Measurements from ENCODE around the gene MEGF11. TPM values are rescaled to one million over a fixed set of nuclear protein-coding genes. Genes with fewer than 3 reads are reported as not detected.

MEGF11 gene
- total RNA-seq, 4 donors from 2014 or later, result 2.4 to 8.5 (median 4.3) TPM

GRCh38 chr15:66261056-66261455, 7.5 kb upstream of the MEGF11 start:
- Histone ChIP-seq H3K27ac (no peak overlapping the region), H3K4me3 (no peak overlapping the region), H3K9me3 (no peaks in the 10 kb centered on the region), H3K27me3 (peaks cover 22% of the 10 kb centered on the region), H3K4me1 (no peaks in the 10 kb centered on the region), H3K36me3 (no peaks in the 10 kb centered on the region)
- WGBS, result 90% methylated on average over 3 of the region's 3 CpGs
- DNase-seq (ENCODE audit: low spot score in 2 of 2), result no peak
- TF ChIP-seq, protein P1, sequence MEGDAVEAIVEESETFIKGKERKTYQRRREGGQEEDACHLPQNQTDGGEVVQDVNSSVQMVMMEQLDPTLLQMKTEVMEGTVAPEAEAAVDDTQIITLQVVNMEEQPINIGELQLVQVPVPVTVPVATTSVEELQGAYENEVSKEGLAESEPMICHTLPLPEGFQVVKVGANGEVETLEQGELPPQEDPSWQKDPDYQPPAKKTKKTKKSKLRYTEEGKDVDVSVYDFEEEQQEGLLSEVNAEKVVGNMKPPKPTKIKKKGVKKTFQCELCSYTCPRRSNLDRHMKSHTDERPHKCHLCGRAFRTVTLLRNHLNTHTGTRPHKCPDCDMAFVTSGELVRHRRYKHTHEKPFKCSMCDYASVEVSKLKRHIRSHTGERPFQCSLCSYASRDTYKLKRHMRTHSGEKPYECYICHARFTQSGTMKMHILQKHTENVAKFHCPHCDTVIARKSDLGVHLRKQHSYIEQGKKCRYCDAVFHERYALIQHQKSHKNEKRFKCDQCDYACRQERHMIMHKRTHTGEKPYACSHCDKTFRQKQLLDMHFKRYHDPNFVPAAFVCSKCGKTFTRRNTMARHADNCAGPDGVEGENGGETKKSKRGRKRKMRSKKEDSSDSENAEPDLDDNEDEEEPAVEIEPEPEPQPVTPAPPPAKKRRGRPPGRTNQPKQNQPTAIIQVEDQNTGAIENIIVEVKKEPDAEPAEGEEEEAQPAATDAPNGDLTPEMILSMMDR (IDR thresholded peaks at IDR 0.05), result no peak
- TF ChIP-seq POLR2AphosphoS5 (IDR thresholded peaks at IDR 0.05) (no peak), POLR2A (IDR thresholded peaks at IDR 0.05) (no peak), EP300 (IDR thresholded peaks at IDR 0.05) (no peak)

DNA sequence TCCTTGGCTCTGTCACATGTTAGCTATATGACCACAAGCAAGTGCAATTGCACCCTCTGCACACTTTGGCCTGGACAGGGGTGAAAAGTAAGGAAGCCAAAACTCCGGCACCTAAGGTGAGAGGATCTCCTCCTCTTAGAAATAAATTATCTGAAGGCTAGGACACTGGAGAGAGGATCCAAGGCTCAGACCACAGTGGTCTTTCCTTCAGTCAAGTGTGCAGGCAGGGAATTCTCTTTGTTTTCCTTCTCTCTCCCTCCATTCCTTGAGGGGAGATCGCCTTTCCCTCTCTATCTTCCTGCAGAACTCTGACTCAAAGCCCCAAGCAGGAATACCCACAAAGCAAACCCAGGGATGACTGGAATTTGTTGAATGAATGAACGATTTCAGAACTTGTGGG, 3.1 kb upstream of the MEGF11 start:
- Histone ChIP-seq H3K36me3 (no peaks in the 10 kb centered on the region), H3K9me3 (no peaks in the 10 kb centered on the region), H3K27me3 (peaks cover 55% of the 10 kb centered on the region), H3K4me3 (no peak overlapping the region), H3K27ac (no peak overlapping the region), H3K4me1 (peaks cover 29% of the 10 kb centered on the region)
- no peak for DNase-seq (ENCODE audit: low spot score in 2 of 2)
- 76% methylated on average over 3 of the region's 3 CpGs for WGBS
- TF ChIP-seq POLR2A (IDR thresholded peaks at IDR 0.05), result no peak
- TF ChIP-seq POLR2AphosphoS5 (IDR thresholded peaks at IDR 0.05), result no peak
- no peak for TF ChIP-seq EP300 (IDR thresholded peaks at IDR 0.05)
- TF ChIP-seq, protein P1 (IDR thresholded peaks at IDR 0.05), result no peak

DNA sequence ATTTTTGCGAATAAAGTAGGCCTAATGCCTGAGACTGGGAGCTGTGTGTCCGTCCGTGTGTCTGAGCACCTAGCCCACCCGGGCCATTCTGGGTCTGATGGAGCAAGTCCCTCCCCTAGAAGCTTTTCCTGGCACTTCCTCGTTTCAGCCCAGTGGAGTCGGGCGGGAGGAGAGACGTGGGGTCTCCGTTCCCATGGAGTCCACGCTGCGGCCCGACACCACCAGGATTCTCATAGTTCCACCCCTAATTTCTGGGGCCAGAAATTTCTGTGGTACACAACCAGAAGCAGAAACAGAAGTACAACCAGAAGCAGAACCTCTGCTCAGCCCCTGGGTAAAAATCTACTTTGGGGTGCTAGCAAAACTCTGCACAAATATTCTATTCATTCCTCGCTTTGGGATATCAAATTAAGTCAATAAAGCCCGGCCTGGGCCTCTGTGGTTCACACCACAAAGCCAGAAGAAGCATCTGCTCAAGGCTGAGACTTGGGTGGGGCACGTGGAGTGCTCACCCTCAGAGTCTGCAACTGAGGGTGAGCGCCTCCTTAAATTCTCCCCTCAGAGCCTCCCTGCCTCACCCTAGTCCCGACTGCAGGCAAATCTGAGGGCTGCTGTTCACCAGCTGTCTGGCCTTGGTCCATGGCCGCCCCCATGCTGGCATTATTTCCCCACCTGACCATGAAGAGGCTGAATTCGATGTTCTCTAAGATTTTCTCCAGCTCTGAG, 1.6 kb upstream of the MEGF11 start:
- no peaks in the 10 kb centered on the region for H3K36me3 ChIP-seq
- H3K27me3 ChIP-seq, result peaks cover 71% of the 10 kb centered on the region

DNA sequence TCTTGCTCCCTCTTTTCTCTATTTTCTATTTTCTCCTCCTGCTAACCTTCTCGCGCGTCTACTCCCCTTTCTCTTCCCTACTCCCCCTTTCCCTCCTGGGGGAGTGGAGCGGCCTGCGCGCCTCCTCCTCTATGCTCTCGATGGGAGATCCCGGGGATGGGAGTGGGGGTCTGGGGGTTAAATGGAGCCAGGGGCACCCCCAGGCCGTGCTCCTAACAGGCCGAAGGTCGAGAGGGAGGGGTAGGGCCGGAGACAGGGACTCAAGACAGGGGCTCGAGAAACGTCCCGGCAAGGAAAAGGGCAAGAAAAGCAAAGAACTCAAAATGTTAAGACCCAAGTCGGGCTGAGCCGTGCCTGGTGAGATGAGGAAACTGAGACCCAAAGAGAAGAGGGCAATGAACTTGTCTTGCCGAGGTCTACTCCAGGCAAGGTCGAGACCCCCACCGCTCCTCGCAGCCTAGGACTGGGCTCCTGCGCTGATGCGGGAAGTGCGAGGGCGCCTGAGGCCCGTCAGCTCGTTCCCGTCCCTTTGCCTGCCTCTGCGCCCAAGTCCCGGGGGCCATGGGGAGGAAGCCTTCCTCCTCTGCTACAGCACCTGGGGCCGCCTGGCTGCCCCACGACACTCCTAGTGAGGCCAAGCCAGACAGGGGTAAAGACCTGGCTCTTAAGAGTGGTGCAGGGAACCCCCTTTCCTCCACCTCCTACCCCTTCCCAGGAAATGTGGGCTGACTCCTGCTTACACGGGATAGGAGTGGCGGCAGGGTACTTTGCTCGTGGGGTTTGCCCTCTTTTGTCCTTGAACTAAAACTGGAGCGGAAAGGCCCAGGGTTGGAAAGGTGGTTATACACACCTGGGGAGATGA, 770 bp upstream of the MEGF11 start:
- 17% methylated on average over 36 of the region's 36 CpGs for WGBS
- peak overlapping the region; percentile 58 for H3K4me3 ChIP-seq

More for the DNA sequence above, 1.6 kb upstream of the MEGF11 start:
- TF ChIP-seq POLR2AphosphoS5 (IDR thresholded peaks at IDR 0.05), result no peak
- TF ChIP-seq, protein P1 (IDR thresholded peaks at IDR 0.05), result no peak
- TF ChIP-seq EP300 (IDR thresholded peaks at IDR 0.05), result no peak
- no peak for TF ChIP-seq POLR2A (IDR thresholded peaks at IDR 0.05)
- Histone ChIP-seq H3K27ac (no peak overlapping the region), H3K4me1 (peaks cover 31% of the 10 kb centered on the region), H3K4me3 (no peak overlapping the region), H3K9me3 (no peaks in the 10 kb centered on the region)
- 51% methylated on average over 14 of the region's 19 CpGs for WGBS
- DNase-seq (ENCODE audit: low spot score in 2 of 2), result no peak

More for the DNA sequence above, 770 bp upstream of the MEGF11 start:
- H3K27me3 ChIP-seq, result peaks cover 77% of the 10 kb centered on the region
- DNase-seq (ENCODE audit: low spot score in 2 of 2), result no peak
- peaks cover 31% of the 10 kb centered on the region for H3K4me1 ChIP-seq
- H3K27ac ChIP-seq, result no peak overlapping the region
- no peaks in the 10 kb centered on the region for H3K9me3 ChIP-seq
- no peaks in the 10 kb centered on the region for H3K36me3 ChIP-seq
- TF ChIP-seq, protein P1 (IDR thresholded peaks at IDR 0.05), result no peak
- TF ChIP-seq EP300 (IDR thresholded peaks at IDR 0.05), result no peak
- no peak for TF ChIP-seq POLR2A (IDR thresholded peaks at IDR 0.05)
- TF ChIP-seq POLR2AphosphoS5 (IDR thresholded peaks at IDR 0.05), result no peak
